SU-DHL-6 (cell line): Measurements from ENCODE around the gene ANKRD29.

Experiments
- H2AFZ ChIP-seq: fragments of 200-600 bp; sonication (generic); 2 replicates; pipeline ENCODE4 v1.6.1; 2014; ENCODE audit warnings: low read depth, mild to moderate bottlenecking, moderate library complexity, mixed read lengths, antibody characterized with exemption, low read length; ENCODE audit not compliant: severe bottlenecking
- H3F3A ChIP-seq: fragments of 200-600 bp; shearing (Covaris generic); 2 replicates; pipeline ENCODE4 v1.6.0; 2016; ENCODE audit warnings: antibody characterized with exemption, mild to moderate bottlenecking; ENCODE audit not compliant: insufficient read depth
- H3K27ac ChIP-seq: fragments of 200-600 bp; sonication (generic); 2 replicates; pipeline ENCODE4 v1.5.1; 2016; ENCODE audit warnings: low read depth, mild to moderate bottlenecking, low read length, moderate library complexity, mixed read lengths
- H3K27me3 ChIP-seq: fragments of 200-600 bp; sonication (generic), shearing (Covaris generic); 2 replicates; pipeline ENCODE4 v1.6.0; 2014; ENCODE audit warnings: mild to moderate bottlenecking, low read length
- H3K36me3 ChIP-seq: fragments of 200-600 bp; sonication (generic); 2 replicates; pipeline ENCODE4 v1.6.1; 2014; ENCODE audit warnings: mild to moderate bottlenecking, low read length, mixed read lengths
- H3K4me2 ChIP-seq: fragments of 300-600, 200-600 bp; shearing (Covaris generic), sonication (generic); 2 replicates; pipeline ENCODE4 v1.6.0; 2014; ENCODE audit warnings: low read length, low read depth, mild to moderate bottlenecking; ENCODE audit not compliant: poor library complexity, severe bottlenecking
- H3K4me3 ChIP-seq: fragments of 200-600 bp; sonication (generic); 2 replicates; pipeline ENCODE4 v1.5.1; 2014; ENCODE audit warnings: antibody characterized with exemption, low read length, mild to moderate bottlenecking, mixed read lengths; ENCODE audit not compliant: insufficient read depth, poor library complexity, severe bottlenecking
- H3K79me2 ChIP-seq: fragments of 200-600 bp; sonication (generic); 2 replicates; pipeline ENCODE4 v1.6.1; 2014; ENCODE audit warnings: mild to moderate bottlenecking, low read length, moderate library complexity; ENCODE audit not compliant: insufficient read depth
- H3K9ac ChIP-seq: fragments of 200-600 bp; sonication (generic); 2 replicates; pipeline ENCODE4 v1.7.0; 2014; ENCODE audit warnings: mild to moderate bottlenecking, low read length
- H3K9me2 ChIP-seq: fragments of 200-600 bp; sonication (generic); replicated peaks from 2 replicates; pipeline ENCODE4 v1.6.1; 2014; ENCODE audit warnings: low read length; ENCODE audit not compliant: insufficient read depth
- H3K9me3 ChIP-seq: fragments of 200-600 bp; sonication (generic); 2 replicates; pipeline ENCODE4 v1.6.1; 2014; ENCODE audit warnings: low read length, mixed read lengths; ENCODE audit not compliant: insufficient read depth
- H4K20me1 ChIP-seq: fragments of 200-600 bp; sonication (generic); 2 replicates; pipeline ENCODE4 v1.6.1; 2014; ENCODE audit warnings: low read depth, mild to moderate bottlenecking, antibody characterized with exemption, low read length, moderate library complexity, mixed read lengths
- CTCF ChIP-seq: fragments of 200-600 bp; sonication (generic); IDR thresholded peaks from one replicate; pipeline ENCODE4 v1.5.1; 2017; ENCODE audit warnings: antibody characterized with exemption, mild to moderate bottlenecking, low read length, moderate library complexity; ENCODE audit not compliant: insufficient read depth, poor library complexity, severe bottlenecking
- EZH2phosphoT487 ChIP-seq: fragments of 200-600 bp; sonication (generic), shearing (Covaris generic); conservative IDR thresholded peaks from 2 replicates; pipeline ENCODE4 v1.6.1; 2018; ENCODE audit warnings: mild to moderate bottlenecking, antibody characterized with exemption, low read length, moderate library complexity, mixed read lengths

The ANKRD29 gene

GRCh38 chr18:23575309-23575651 is 87.4 kb downstream of the ANKRD29 start:
- Histone ChIP-seq H3K9ac (no peak overlapping the region), H3K9me2 (no peaks in the 10 kb centered on the region), H3F3A (no peaks in the 10 kb centered on the region), H3K9me3 (no peaks in the 10 kb centered on the region), H2AFZ (no peak overlapping the region), H3K4me3 (no peak overlapping the region), H3K36me3 (peaks cover 12% of the 10 kb centered on the region), H3K4me2 (no peak overlapping the region), H3K27ac (no peak overlapping the region), H3K79me2 (peaks cover 23% of the 10 kb centered on the region), H3K27me3 (no peaks in the 10 kb centered on the region), H4K20me1 (no peaks in the 10 kb centered on the region)
- TF ChIP-seq CTCF (no peak), EZH2phosphoT487 (no peak)

DNA sequence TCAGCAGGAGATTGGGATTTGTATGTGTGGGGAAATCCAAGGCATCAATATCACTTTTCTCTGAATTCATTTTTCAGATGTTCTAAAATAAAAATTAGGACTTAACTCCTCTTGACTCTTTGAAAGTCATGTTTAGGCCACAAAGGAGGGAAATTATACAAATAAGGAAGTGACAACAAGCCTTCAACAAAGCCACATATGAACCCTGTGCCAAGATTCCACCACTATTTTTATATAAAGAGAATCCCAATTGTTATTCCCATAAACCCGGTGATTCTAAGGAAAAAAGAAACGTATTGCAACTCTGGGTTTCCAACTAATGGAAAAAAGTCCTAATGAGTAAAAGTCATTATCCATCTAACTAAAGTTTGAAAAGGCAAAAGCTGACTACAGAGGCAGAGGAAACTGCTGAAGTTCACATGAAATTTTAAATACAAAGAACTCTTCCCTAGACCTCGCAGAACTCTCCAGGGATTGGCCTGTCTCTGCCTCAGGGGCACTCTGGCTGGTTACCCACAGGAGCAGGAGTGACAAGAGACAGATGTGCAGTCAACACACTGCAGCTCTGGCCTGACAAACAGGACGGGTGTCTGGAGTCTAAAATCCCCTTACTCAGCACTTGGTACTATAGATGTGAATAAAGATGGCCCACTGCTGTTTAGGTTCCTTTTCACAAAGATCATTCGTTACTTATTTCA is 88.0 kb downstream of the ANKRD29 start:
- no peaks in the 10 kb centered on the region for H3F3A ChIP-seq
- H3K4me2 ChIP-seq, result no peak overlapping the region
- H3K9me3 ChIP-seq, result no peaks in the 10 kb centered on the region
- peaks cover 12% of the 10 kb centered on the region for H3K36me3 ChIP-seq
- H3K27me3 ChIP-seq, result no peaks in the 10 kb centered on the region
- H3K9me2 ChIP-seq, result no peaks in the 10 kb centered on the region
- H3K9ac ChIP-seq, result no peak overlapping the region
- TF ChIP-seq EZH2phosphoT487 (no peak), CTCF (no peak)
- H4K20me1 ChIP-seq, result no peaks in the 10 kb centered on the region
- no peak overlapping the region for H3K27ac ChIP-seq
- H3K4me3 ChIP-seq, result no peak overlapping the region
- H2AFZ ChIP-seq, result no peak overlapping the region
- H3K79me2 ChIP-seq, result peaks cover 18% of the 10 kb centered on the region

- H3K27ac ChIP-seq, result no peak overlapping the region
- H3K4me2 ChIP-seq, result no peak overlapping the region
- no peak overlapping the region for H3K9ac ChIP-seq
- no peaks in the 10 kb centered on the region for H3K9me2 ChIP-seq
- peaks cover 17% of the 10 kb centered on the region for H3K79me2 ChIP-seq
- H3K4me3 ChIP-seq, result no peak overlapping the region
- H3K9me3 ChIP-seq, result no peaks in the 10 kb centered on the region
- H3K27me3 ChIP-seq, result no peaks in the 10 kb centered on the region
- no peaks in the 10 kb centered on the region for H4K20me1 ChIP-seq
- H3K36me3 ChIP-seq, result peaks cover 12% of the 10 kb centered on the region
- no peaks in the 10 kb centered on the region for H3F3A ChIP-seq
- no peak for TF ChIP-seq EZH2phosphoT487
- no peak for TF ChIP-seq CTCF
- H2AFZ ChIP-seq, result no peak overlapping the region
These were observed 88.9 kb downstream of the ANKRD29 start for GRCh38 chr18:23573626-23574431.
